KOPT-K1 (cell line): Measurements from ENCODE around the gene PLA2G6.

Experiments
- H3K27ac ChIP-seq: fragments of 200-600 bp; sonication (generic); 2 replicates; pipeline ENCODE4 v1.5.1; 2016; ENCODE audit warnings: antibody characterized with exemption, mild to moderate bottlenecking, low read depth, low read length; ENCODE audit not compliant: poor library complexity, severe bottlenecking
- H3K36me3 ChIP-seq: fragments of 200-600 bp; sonication (generic); 2 replicates; pipeline ENCODE4 v1.5.1; 2017; ENCODE audit warnings: antibody characterized with exemption, mild to moderate bottlenecking, low read length, moderate library complexity; ENCODE audit not compliant: insufficient read depth
- H3K9me3 ChIP-seq: fragments of 200-600 bp; sonication (generic); 2 replicates; pipeline ENCODE4 v1.5.1; 2017; ENCODE audit warnings: antibody characterized with exemption, low read length, mild to moderate bottlenecking; ENCODE audit not compliant: insufficient read depth, poor library complexity, severe bottlenecking

PLA2G6 gene

DNA sequence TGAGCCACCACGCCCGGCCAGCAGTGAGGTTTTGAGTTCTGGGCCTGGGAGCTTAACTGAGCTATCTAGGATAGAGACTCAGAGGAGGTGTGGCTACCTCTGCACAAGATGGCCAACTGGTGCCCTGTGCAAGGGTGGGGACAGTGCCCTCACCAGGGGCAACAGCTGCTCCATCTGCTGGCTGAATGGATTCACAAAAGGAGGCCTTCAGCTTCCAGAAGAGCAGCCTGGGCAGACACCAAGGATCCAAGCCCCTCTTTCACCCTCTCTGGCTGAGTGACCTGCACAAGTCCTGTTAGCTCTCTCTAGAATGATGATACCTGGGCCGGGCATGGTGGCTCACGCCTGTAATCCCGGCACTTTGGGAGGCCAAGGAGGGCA lies 37.6 kb downstream of the PLA2G6 start:
- Histone ChIP-seq H3K9me3 (no peaks in the 10 kb centered on the region), H3K27ac (no peak overlapping the region), H3K36me3 (peaks cover 25% of the 10 kb centered on the region; the same call in 1 of the 2 replicates)

DNA sequence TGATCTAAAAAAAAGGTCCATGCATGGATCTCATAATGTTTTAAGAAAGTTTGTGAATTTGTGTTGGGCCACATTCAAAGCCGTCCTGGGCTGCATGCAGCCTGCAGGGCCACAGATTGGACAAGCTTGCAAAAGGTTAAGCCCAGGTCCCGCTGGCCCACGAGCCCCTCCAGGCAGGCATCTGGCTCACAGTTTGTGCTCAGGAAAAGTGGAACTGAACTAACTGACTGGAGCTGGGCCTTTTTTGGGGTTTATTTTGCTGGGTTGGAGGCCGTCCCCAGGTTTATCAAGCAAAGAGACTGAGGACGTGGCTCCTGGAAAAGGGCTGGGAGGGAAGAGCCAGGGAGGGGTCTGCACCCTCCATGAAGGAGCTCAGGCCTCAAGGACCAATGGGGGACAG lies 39.0 kb downstream of the PLA2G6 start:
- Histone ChIP-seq H3K36me3 (peaks cover 35% of the 10 kb centered on the region; the same call in 1 of the 2 replicates), H3K27ac (no peak overlapping the region), H3K9me3 (no peaks in the 10 kb centered on the region)

DNA sequence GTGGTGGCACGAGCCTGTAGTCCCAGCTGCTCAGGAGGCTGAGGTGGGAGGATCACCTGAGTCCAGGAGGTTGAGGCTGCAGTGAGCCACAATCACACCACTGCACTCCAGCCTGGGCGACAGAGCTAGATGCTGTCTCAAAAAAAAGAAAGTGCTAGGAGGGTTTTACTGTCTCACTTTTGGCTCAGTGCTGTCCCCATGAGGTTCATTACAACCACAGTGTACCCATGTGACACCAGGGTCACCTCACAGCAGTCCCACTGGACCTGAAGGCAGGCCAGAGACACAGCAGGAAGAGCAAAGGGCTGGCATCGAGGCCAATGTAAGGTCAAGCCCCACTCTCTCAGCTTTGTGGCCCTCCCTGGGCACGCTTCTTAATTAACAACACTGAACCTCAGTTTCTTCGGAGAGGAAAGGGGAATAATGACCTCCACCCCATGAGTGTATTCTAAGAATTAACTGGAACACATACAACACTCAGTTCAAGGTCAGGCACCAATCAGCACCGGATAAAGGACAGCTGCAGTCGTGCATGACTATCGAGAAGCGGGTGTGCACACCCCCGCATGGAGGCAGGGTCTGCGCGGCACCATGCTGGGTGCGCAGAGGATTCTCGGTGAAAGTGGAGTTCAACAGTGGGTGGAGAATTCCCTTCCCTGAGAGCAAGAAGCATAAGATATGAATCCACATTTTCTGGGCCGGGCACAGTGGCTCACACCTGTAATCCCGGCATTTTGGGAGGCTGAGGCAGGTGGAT lies 40.2 kb downstream of the PLA2G6 start:
- Histone ChIP-seq H3K27ac (no peak overlapping the region), H3K36me3 (peaks cover 43% of the 10 kb centered on the region; the same call in 1 of the 2 replicates), H3K9me3 (no peaks in the 10 kb centered on the region)

DNA sequence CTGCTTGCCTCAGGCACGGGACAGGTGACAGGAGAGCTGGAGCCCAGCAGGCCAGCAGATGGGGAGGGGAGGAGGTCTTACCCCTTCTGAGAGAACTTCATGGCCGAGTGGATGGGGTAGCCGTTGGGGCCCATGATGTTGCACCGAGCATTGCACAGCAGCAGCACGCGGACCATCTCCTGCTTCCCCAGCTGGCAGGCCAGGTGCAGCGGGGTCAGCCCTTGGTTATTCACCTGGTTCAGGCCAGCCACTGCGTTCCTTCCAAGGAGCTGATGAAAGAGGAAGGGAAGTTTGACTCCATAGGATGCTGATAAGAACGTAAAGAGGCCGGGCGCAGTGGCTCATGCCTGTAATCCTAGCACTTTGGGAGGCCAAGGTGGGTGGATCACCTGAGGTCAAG lies 41.7 kb downstream of the PLA2G6 start:
- H3K36me3 ChIP-seq: peaks cover 54% of the 10 kb centered on the region; the same call in 1 of the 2 replicates

DNA sequence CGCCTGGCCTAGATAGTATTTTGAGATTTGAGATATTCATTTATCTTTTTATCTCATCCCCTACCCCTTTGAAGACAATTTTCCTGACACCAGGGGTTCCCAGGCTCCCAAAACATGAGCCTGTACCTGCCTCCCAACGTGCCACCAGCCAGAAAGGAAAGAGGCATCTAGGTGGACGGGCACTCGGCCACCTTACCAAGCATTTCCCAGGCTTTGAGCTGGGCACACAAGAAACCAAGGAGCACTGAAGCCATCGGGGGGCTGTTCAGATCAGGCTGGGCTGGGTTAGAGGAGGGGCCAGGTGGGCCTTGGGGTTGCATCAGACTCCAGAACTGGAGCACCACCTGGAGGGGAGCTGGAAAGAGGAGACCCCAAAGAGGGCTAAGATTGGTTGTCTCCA lies 42.7 kb downstream of the PLA2G6 start:
- Histone ChIP-seq H3K9me3 (no peaks in the 10 kb centered on the region), H3K36me3 (peaks cover 58% of the 10 kb centered on the region; the same call in 1 of the 2 replicates), H3K27ac (no peak overlapping the region)

More for the DNA sequence above, 41.7 kb downstream of the PLA2G6 start:
- no peaks in the 10 kb centered on the region for H3K9me3 ChIP-seq
- H3K27ac ChIP-seq: no peak overlapping the region

DNA sequence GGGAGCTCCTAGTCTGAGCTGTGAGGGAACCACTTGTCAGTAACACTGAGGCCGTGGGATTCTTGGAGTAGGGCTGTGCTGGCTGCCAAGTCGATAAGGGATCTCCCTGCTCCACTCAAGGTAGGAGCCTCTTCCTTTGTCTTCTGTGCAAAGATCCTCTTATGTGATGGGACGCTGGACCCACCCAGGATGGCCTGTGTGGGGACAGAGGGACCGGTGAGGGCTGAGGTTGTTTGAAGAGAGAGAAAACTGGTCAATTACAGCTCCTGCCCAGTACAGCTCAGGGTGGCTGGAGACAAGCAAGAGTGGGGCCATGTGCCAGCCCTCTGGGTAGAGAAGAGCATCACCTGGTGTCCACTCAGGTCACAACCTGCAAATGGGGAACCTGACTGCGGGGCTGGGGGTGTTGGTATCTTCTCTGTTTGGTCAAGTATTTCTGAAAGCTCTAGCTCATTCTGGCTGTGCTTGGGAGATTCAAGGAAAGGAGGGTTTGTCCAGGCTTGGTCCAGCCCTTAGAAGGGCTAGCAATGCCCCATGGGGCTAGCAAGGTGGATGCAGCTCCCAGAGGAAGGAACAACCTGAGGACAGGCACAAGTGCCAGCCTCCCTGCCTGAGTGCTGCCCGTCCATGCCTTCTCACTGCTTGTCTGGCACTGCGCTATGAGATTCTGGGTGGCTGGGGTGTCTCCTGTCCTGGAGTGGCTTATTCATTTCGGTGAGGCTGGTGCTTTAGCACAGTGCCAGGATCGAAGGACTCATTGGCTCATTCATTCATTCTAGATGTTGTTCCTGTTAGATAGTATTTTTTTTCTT lies 43.5 kb downstream of the PLA2G6 start:
- Histone ChIP-seq H3K36me3 (peaks cover 59% of the 10 kb centered on the region; the same call in 1 of the 2 replicates), H3K27ac (no peak overlapping the region), H3K9me3 (no peaks in the 10 kb centered on the region)

DNA sequence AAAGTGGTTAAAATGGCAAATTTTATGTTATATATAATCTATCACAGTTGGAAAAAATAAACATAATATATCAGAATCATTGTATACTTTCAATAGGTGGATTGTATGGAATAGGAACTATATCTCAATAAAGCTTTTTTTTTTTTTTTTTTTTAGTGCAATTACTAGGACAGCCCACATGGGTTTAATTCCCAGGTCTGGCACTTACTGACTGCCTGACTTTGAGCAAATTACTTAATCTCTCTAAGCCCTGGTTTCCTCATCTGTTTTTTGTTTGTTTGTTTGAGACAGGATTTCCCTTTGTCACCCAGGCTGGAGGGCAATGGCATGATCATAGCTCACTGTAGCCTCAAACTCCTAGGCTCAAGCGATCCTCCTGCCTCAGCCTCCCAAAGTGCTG lies 45.0 kb downstream of the PLA2G6 start:
- H3K36me3 ChIP-seq: peaks cover 65% of the 10 kb centered on the region; the same call in 1 of the 2 replicates
- H3K9me3 ChIP-seq: no peaks in the 10 kb centered on the region
- H3K27ac ChIP-seq: no peak overlapping the region

DNA sequence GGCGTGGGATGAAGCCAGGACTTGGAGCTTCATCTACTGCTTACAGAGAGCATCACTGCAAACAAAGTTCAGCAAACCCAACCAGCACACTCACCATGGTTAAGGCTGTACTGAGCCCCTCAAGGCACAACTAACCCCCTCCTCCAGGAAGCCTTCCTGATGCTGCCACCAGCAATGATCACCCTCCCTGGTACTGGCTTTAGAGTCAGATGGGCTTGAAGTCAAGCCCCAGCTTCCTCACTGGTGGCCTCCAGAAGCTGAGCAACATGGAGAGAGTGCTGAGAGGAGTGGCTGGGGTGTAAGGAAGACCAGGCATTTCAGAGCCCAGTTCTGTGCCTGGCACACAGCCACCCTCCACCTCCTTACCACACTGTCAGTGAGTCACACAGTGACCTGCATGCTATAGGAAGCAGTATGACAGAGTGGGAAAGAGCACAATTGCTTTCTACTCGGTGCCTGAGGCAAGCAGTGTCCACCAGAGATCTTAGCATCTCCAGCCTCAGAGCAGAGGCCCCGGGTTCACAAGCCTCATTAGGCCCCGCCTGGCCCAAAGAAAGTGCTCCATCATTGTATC lies 46.4 kb downstream of the PLA2G6 start:
- no peaks in the 10 kb centered on the region for H3K9me3 ChIP-seq
- H3K36me3 ChIP-seq: peaks cover 66% of the 10 kb centered on the region; the same call in 1 of the 2 replicates
- H3K27ac ChIP-seq: no peak overlapping the region

DNA sequence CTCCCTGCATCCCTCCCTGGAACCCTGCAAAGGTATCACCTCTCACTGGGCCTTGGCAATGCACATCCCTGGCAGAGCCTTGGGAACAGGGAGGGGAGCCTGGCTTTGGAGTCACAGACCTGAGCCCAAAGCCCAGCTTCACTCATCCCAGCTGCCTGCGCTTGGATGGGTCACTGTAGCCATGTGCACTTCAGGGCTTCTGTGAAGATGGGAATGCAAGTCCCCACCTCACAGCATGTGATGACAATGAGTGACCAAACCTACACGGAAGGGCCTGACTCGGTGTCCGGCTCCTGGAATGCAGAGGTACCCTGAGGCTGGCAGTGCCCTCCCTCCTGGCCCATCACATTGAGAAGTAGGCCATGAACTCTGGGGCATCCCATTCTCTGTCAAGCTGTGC lies 48.3 kb downstream of the PLA2G6 start:
- Histone ChIP-seq H3K27ac (no peak overlapping the region), H3K9me3 (no peaks in the 10 kb centered on the region), H3K36me3 (peaks cover 76% of the 10 kb centered on the region)

DNA sequence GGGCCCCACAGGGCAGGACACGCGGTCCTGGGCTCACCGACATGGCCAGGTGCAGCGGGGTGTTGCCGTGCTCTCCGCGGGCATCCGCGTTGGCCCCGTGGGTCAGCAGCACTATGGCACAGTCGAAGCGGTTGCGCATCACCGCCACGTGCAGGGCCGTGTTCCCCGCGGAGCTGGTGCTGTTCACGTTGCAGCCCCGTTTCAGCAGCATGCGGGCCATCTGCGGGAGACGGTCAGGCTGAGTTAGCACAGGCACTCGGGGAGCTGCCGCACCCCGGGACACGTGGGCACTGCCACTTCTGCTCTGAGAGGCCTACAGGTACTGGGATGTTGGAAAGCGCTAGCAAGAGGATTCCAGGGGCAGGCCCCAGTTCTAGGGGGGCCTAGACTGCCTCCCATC lies 48.8 kb downstream of the PLA2G6 start:
- H3K36me3 ChIP-seq: peaks cover 73% of the 10 kb centered on the region
- no peaks in the 10 kb centered on the region for H3K9me3 ChIP-seq
- no peak overlapping the region for H3K27ac ChIP-seq

DNA sequence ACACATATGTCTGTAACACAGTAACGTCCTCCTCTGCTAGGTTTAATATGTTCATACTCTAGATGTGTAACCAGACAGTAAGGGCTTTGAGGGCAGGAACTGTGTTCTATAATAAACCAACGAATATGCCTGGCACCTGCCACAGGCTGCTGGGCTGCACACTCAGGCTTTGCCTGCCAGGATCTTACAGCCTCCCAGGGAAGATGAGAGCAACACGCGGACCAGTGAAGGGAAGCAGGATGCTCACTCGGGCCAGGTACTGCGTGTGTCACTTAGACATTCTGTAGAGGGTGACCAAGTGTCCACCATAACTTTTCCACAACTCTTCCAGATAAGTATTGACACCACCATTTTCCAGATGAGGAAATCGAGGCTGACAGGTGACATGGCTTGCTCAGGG lies 49.5 kb downstream of the PLA2G6 start:
- Histone ChIP-seq H3K36me3 (peaks cover 67% of the 10 kb centered on the region), H3K27ac (no peak overlapping the region), H3K9me3 (no peaks in the 10 kb centered on the region)

DNA sequence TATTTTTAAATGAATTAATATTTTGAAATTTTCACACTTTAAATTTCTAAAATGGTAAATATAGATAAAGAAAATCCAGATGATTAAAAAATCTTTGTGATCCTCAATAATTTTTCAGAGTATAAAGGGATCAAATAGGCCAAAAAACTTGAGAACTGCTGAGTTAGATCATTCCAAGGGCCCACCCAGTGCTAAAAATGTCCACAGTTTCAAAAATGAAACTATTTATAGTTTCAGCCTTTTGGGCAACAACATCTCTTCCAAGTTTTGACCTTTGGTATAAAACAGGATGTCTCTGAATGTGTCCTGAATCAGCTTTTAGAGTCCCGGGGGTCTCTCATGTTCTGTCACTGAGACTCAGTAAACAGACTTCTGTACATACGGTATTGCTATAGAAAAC lies 50.2 kb downstream of the PLA2G6 start:
- Histone ChIP-seq H3K36me3 (peaks cover 63% of the 10 kb centered on the region), H3K9me3 (no peaks in the 10 kb centered on the region), H3K27ac (no peak overlapping the region)

DNA sequence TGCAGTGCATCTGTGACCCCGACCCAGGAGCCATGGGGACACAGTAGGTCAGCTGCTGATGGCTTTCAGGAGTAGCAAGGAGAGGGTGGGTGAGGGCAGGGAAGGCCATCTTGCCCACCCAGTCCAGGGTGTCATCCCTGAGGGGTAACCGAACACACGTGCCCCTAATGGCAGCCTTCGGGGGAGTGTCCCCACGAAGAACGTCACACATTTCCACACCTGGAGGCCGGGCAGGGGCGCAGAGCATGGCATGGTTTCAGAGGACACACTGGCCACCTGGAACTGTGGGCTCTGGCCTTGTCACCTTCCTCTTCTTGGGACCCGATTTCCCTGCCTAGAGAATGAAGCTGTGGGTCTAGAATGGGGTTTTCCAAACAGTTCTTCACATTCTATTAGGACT lies 51.8 kb downstream of the PLA2G6 start:
- H3K27ac ChIP-seq: no peak overlapping the region
- H3K36me3 ChIP-seq: peaks cover 58% of the 10 kb centered on the region
- H3K9me3 ChIP-seq: no peaks in the 10 kb centered on the region

DNA sequence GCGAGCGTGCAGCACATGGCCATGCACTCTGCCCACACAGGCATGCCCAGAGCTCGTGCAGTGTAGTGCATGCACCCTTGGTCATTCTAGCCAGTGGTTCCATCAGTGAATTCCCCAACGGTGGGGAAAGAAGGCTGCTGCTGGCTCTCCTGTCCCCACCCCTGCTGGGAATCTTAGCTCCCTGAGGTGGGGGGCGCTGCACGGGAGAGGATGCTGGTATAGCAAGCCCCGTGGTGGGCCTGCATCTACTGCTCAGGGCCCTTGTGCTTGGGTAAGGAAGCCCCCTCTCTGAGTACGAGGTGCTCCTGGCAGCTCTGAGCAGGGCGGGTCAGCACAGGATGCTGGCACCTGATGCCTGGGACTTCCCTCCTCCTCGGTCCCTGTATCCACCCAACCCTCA lies 52.6 kb downstream of the PLA2G6 start:
- Histone ChIP-seq H3K9me3 (no peaks in the 10 kb centered on the region), H3K27ac (no peak overlapping the region), H3K36me3 (peaks cover 55% of the 10 kb centered on the region)

DNA sequence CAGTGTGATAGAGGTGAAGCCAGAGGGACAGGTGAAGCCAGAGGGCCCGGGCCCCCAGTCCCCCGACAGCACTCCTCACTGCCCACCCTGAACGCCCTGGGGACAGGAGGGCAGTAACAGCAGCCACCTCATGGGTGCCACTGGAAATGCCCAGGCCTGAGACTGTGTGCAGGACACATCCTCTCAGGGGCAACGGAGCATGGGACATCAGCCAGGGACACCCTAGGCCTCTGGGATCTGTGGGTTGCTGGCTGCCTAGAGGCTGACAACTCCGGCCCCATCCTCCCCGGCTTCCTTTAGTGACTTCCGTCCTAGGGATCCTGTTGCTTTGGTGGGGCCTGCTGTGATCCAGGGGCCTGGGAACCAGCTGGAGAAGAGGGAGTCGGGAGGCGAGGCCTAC lies 53.8 kb downstream of the PLA2G6 start:
- H3K27ac ChIP-seq: no peak overlapping the region
- no peaks in the 10 kb centered on the region for H3K9me3 ChIP-seq
- H3K36me3 ChIP-seq: peaks cover 45% of the 10 kb centered on the region
